ENCODE results near the gene PRKAG2. TPM values are rescaled to one million over a fixed set of nuclear protein-coding genes. Genes with fewer than 3 reads are reported as not detected.

PRKAG2 gene
- total and polyA plus RNA-seq, 2 experiments from 2014 or later, result 17.0 to 19.5 TPM

GRCh38 chr7:151792636-151793035 lies 84.3 kb downstream of the PRKAG2 start:
- Histone ChIP-seq H3K9ac (no peak overlapping the region), H3K27ac (no peak overlapping the region), H4K20me1 (ENCODE audit: insufficient read depth) (no peaks in the 10 kb centered on the region), H3F3A (ENCODE audit: insufficient read depth) (peaks cover 6% of the 10 kb centered on the region; the same call in 1 of the 2 replicates), H3K27me3 (replicated peaks; ENCODE audit: insufficient read depth) (peaks cover 10% of the 10 kb centered on the region), H3K36me3 (ENCODE audit: low read depth) (no peaks in the 10 kb centered on the region), H2AFZ (no peak overlapping the region), H3K79me2 (ENCODE audit: insufficient read depth) (no peaks in the 10 kb centered on the region), H3K9me3 (ENCODE audit: low read depth) (no peaks in the 10 kb centered on the region), H3K4me1 (ENCODE audit: insufficient read depth) (peaks cover 17% of the 10 kb centered on the region), H3K4me2 (ENCODE audit: unreplicated experiment) (no peak overlapping the region), H3K4me3 (no peak overlapping the region), H3K9me2 (ENCODE audit: insufficient read depth) (no peaks in the 10 kb centered on the region)
- TF ChIP-seq EZH2 (IDR thresholded peaks at IDR 0.05; ENCODE audit: insufficient read depth, poor library complexity, severe bottlenecking) (no peak), EZH2phosphoT487 (IDR thresholded peaks at IDR 0.05; ENCODE audit: insufficient read depth, low read depth) (no peak)
- WGBS, 2 experiments (ENCODE audit: low coverage in 1 of 2, low lambda C conversion rate in 2 of 2, missing lambda C conversion rate in 2 of 2), result 70 to 71% methylated on average over 13 to 16 of the region's 16 CpGs
- no peak for DNase-seq
- in situ Hi-C loops (cut with MboI), result no loop called here

DNA sequence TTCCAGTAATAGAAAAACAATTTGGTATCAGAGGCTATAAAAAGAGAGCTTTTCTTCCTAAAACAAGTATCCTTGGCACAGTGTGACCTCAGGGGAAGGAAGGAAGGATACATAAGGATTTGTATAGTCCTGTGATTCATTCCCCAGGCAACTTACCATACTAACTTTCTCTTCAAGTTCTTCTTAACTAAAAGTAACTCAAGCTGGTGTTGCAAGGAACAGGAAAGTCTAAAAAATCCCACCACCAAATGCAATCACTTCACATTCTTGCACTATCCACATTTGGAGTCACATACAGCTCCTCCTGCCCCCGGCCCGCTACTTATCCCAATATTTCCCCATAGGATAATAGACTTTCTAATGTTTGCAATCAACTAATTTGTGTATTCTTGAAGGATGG lies 84.8 kb downstream of the PRKAG2 start:
- Histone ChIP-seq H3K79me2 (ENCODE audit: insufficient read depth) (no peaks in the 10 kb centered on the region), H3K4me3 (no peak overlapping the region), H4K20me1 (ENCODE audit: insufficient read depth) (no peaks in the 10 kb centered on the region), H3K27me3 (replicated peaks; ENCODE audit: insufficient read depth) (peaks cover 15% of the 10 kb centered on the region), H3K9me2 (ENCODE audit: insufficient read depth) (no peaks in the 10 kb centered on the region), H3K36me3 (ENCODE audit: low read depth) (no peaks in the 10 kb centered on the region), H2AFZ (no peak overlapping the region), H3K4me2 (ENCODE audit: unreplicated experiment) (no peak overlapping the region), H3K27ac (no peak overlapping the region), H3F3A (ENCODE audit: insufficient read depth) (0 out of 2 replicates have a peak, but pooled peaks cover under 1% of the 10 kb centered on the region), H3K4me1 (ENCODE audit: insufficient read depth) (peaks cover 12% of the 10 kb centered on the region), H3K9ac (no peak overlapping the region), H3K9me3 (ENCODE audit: low read depth) (no peaks in the 10 kb centered on the region)
- 97 to 99% methylated on average over 2 of the region's 2 CpGs for WGBS, 2 experiments (ENCODE audit: low coverage in 1 of 2, low lambda C conversion rate in 2 of 2, missing lambda C conversion rate in 2 of 2)
- no peak for DNase-seq
- in situ Hi-C loops (cut with MboI), result no loop called here
- TF ChIP-seq EZH2 (IDR thresholded peaks at IDR 0.05; ENCODE audit: insufficient read depth, poor library complexity, severe bottlenecking), result no peak
- TF ChIP-seq EZH2phosphoT487 (IDR thresholded peaks at IDR 0.05; ENCODE audit: insufficient read depth, low read depth), result no peak

DNA sequence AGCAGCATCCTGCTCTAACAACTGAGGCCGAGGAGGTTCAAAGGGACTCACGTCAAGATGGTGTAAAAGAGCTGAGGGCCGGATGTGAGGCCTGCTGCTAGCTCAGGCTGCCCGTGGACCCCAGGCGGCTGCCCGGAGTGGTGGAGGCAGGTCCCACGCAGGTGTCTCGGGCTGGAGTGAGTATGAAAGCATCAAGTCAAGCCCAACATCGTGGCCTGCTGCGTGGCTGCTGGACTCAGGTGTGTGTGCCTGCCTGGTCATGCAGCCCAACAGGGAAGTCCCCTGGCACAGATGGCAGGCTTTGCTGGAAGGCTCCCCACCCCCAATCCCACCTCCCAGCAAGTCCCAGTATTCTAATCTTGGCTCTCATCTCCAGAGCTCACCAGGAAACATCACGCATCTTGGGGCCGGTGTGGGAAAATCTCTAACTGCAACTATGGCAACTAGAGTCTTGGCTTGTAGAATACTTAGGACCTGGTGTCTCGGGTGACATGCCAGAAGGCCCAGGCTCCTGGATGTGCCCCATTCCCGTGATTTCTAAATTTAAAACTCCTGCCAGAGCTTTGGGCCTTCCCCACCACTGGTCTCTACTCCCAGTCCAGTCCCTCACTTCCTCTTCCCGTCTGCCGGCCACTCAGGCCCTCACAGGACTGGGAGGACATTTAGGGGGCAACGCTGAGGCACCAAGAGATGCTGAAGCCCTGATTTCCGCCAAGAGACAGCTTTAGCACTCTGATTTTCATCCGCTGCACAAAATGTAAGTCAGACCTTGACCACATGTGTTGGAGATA lies 85.9 kb downstream of the PRKAG2 start:
- Histone ChIP-seq H3K4me3 (no peak overlapping the region), H3K27me3 (replicated peaks; ENCODE audit: insufficient read depth) (peaks cover 18% of the 10 kb centered on the region), H4K20me1 (ENCODE audit: insufficient read depth) (no peaks in the 10 kb centered on the region), H3K36me3 (ENCODE audit: low read depth) (no peaks in the 10 kb centered on the region), H3F3A (ENCODE audit: insufficient read depth) (no peaks in the 10 kb centered on the region), H3K9ac (no peak overlapping the region), H2AFZ (no peak overlapping the region), H3K27ac (no peak overlapping the region), H3K9me3 (ENCODE audit: low read depth) (no peaks in the 10 kb centered on the region), H3K4me1 (ENCODE audit: insufficient read depth) (peaks cover 1% of the 10 kb centered on the region), H3K9me2 (ENCODE audit: insufficient read depth) (no peaks in the 10 kb centered on the region), H3K4me2 (ENCODE audit: unreplicated experiment) (no peak overlapping the region), H3K79me2 (ENCODE audit: insufficient read depth) (no peaks in the 10 kb centered on the region)
- TF ChIP-seq EZH2phosphoT487 (IDR thresholded peaks at IDR 0.05; ENCODE audit: insufficient read depth, low read depth), result no peak
- no peak for TF ChIP-seq EZH2 (IDR thresholded peaks at IDR 0.05; ENCODE audit: insufficient read depth, poor library complexity, severe bottlenecking)
- no peak for DNase-seq
- WGBS, 2 experiments (ENCODE audit: low coverage in 1 of 2, low lambda C conversion rate in 2 of 2, missing lambda C conversion rate in 2 of 2), result 84 to 85% methylated on average over 19 of the region's 19 CpGs
- in situ Hi-C loops (cut with MboI), result no loop called here

GRCh38 chr7:151790095-151790829 lies 86.7 kb downstream of the PRKAG2 start:
- DNase-seq, result no peak
- H3K4me1 ChIP-seq (ENCODE audit: insufficient read depth), result no peaks in the 10 kb centered on the region
- TF ChIP-seq EZH2phosphoT487 (IDR thresholded peaks at IDR 0.05; ENCODE audit: insufficient read depth, low read depth) (no peak), EZH2 (IDR thresholded peaks at IDR 0.05; ENCODE audit: insufficient read depth, poor library complexity, severe bottlenecking) (no peak)
- H3K9ac ChIP-seq, result no peak overlapping the region
- no peaks in the 10 kb centered on the region for H3F3A ChIP-seq (ENCODE audit: insufficient read depth)
- no peak overlapping the region for H2AFZ ChIP-seq
- no peak overlapping the region for H3K27ac ChIP-seq
- no peak overlapping the region for H3K4me2 ChIP-seq (ENCODE audit: unreplicated experiment)
- in situ Hi-C loops (cut with MboI), result no loop called here
- H3K36me3 ChIP-seq (ENCODE audit: low read depth), result no peaks in the 10 kb centered on the region
- peaks cover 18% of the 10 kb centered on the region for H3K27me3 ChIP-seq (replicated peaks; ENCODE audit: insufficient read depth)
- 85 to 86% methylated on average over 11 of the region's 11 CpGs for WGBS, 2 experiments (ENCODE audit: low coverage in 1 of 2, low lambda C conversion rate in 2 of 2, missing lambda C conversion rate in 2 of 2)
- H3K9me3 ChIP-seq (ENCODE audit: low read depth), result no peaks in the 10 kb centered on the region
- H3K79me2 ChIP-seq (ENCODE audit: insufficient read depth), result no peaks in the 10 kb centered on the region
- H4K20me1 ChIP-seq (ENCODE audit: insufficient read depth), result no peaks in the 10 kb centered on the region
- H3K9me2 ChIP-seq (ENCODE audit: insufficient read depth), result no peaks in the 10 kb centered on the region
- no peak overlapping the region for H3K4me3 ChIP-seq
